ENCODE data around the gene PRPF8.
A peak's percentile ranks its signal among the peaks of the same experiment; 100 is the strongest.
"Not testable (repeated sequence)": the region's sequence is repeated elsewhere in the genome, so short reads cannot be mapped to it uniquely, and the experiment has no call there.

PRPF8 gene

DNA sequence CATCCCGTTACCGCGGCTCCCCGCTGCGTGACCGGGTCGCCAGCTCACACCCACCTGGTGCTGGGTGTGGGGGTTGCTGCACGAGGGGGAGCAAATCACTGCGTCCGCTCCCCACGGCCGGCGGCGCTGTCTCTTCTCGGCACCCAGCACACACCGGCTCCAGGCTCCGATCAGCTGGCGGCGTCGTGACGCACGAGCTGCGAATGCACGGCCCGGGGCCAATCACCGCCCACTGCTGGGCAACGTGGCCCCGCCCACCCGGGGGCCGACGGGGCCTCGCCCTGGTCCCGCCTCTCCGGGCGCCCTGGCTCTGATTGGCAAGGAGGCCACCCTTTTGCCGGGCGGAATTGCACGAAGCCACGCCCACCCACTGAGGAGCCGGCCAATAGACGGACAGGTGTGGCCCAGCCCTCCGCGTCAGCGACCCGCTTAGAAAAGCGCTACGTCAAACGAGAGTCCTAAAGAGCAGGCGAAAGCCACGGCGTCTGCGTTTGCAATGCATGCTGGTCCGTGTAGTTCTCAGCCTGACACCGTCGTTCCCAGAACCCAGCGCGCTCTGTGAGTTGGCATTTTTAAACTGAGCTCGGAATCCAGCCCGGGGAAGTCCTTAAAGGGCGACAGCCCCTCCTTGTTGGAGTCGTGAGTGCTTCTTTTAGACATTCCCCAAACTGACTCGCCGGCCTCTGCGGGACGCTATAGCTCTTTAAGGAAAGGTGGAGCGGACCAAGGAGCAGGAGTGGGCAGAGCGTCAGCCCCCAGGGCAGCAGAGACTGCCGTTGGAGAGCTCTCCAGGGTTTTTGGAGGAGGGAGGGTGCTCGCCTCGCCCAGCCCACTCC, 31.6 kb upstream of the PRPF8 start:
- peak; percentile 94 for DNase-seq

DNA sequence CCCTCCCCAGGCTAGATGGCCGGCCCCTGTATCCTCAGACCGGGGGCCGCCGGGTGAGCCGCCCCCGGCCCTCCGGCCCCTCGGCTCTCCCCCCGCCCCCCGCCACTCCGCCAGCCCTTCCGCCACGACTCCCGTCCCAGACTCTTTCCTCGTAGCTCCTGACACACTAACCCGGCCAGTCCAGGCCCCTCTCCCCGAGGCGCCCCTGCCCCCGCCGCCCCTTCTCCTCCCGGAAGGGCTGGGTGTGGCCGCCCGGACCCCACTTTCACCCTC, 31.1 kb upstream of the PRPF8 start:
- no peak for DNase-seq

DNA sequence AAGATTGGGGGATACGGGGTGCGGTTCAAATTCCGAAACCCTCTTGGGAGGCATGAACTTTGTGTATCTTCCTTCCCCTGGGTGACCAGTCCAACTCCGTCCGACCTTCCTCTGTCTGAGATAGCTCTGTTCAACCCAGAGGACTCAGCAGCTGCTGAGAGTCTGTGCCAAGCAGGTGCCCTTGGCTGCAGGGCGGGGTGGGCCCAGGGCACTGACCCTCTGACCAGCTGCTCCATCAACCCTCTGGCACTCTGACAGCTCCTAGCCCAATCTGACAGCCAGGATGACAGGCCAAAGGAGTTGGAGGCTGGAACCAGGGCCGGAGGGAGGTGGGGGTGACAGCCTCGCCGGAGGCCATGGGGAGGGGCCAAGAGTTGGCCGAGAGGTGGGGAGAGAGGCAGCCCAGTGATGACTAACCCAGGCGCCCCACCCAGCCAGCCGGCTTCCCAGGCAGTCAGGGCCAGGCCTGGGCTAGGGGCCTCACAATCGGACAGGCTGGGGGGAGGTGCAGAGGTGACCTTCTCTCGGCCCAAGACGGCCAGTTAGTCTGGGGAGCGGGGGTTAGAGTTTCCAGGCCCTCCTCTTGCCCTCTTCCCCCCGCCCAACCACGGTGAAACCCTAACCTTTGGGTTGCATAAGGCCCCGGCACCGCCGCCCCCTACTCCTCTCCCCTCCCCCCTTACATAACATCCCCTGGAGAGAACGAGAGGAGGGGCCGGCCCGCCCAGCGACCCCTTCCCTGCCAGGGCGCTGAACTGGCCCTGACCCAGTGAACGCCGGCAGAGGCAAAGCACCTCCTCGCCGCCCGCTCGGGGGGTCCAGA, 30.5 kb upstream of the PRPF8 start:
- DNase-seq: no peak

DNA sequence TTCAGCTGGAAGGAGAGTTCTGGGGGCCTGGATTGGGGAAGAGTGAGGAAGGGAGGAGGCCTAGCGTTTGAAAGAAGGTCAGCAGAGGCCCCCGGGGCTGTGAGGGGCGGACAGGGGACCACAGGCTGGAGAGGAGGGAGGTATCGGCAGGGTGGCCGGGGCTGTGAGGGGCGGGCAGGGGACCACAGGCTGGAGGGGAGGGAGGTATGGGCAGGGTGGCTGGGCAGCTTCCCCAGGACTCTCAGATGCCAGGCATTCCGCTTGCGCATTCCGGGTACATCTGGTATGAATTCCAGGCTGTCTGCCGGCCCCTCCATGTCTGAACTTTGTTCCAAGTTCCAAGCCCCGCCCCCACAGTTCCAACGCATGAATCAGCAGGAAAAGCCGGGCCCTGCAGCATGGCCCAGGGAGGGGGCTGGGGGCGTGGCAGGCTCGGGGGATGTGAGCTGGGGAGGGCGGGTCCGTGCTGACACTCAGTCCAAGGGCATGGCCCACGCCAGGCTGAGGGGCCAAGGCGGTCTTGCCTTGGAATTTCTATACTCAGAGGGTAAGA, 29.8 kb upstream of the PRPF8 start:
- DNase-seq: no peak

DNA sequence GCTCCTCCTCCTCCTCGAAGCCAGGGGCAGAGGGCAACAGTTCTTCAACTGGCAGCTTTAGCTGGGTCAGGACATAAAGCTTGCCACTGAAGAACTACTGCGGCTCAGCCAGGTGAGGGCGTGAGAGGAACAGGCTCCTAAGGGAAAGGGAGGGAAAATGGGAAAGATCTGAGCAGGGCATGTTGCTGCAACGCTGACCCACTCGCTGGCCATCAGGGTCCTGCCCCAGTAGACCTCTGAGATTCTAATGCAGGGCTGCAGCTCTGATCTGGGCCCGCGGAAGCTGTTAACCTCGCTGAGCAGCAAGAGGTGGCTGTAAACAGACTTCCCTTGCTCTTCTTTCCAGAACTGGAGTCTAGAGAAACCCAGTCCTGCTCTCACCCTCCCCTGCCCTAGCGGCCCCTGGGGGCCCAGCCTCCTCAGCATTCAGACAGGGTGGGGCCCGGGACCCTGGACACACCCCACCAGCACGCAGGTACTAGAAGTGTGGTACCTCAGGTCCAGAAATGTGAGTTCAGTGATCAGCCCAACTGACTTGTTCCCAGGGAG, 29.3 kb upstream of the PRPF8 start:
- no peak for DNase-seq

DNA sequence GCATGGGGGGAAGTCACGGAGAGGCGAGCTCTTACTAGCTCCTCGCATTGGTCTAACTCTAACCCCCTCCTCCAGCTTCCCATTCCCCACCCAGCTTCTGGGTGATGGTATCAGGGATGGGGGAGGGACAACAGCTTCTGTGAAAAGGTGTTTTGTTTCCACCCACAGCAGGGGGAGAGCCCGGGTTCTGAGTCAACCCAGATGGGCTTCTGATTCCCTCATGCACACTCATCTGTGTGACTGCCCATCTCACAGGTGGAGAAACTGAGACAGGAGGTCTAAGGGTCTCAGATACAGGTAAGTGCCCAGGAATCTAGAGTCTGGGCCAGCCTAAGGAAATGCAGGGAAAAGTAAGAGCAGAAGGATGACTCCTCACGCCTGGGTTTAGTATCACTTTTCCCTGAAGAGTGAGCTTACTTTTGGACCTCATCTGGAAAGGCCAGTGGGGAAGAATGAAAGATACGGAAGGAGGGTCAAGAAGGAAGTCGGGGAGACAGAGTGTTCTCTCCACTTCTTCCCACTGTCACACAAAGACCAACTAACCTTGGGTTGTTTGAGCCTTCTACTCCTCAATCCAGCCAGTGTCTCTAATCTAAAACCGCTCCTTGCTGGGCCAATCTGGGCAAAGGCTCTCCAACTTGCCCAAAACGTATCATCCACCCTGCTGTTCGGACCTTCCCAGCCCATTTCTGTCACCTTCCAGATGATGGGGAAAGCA, 28.7 kb upstream of the PRPF8 start:
- DNase-seq: no peak

DNA sequence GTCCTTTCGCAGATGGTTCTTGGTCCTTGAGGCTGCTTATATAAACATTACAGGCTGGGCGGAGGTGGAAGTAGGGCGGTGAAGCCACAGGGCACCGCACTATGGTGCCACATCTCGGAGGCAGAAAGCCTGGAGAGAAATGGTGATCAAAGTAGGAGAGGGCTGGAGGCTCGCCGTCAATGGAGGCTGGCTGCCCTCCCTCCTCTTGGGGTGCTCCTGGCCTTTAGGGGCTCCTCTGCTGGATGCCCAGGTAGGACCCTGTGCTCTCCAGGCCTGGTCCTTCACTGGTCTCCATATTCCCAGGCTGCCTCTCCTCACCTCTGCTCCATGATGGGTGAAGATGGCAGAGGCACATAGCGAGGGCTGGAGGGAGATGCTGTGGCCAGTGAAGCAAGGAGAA, 27.6 kb upstream of the PRPF8 start:
- no peak for DNase-seq

DNA sequence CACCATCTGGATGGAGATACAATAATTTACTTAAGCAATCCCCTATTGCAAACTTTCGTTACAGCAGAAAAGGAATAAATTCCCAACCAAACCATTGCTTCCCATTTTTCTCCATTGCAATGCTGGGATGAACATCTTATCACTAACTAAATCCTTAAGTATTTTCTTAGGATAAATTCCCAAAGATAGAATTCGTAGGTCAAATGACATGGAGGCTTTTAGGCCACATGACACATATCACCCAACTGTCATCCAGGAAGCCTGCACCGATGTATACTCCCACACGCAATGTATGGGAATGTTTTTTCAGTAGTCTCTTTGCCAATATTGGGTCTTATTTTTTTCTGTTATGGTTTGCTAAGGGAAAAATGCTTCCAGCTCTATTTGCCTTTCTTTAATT, 27.1 kb upstream of the PRPF8 start:
- DNase-seq: no peak

DNA sequence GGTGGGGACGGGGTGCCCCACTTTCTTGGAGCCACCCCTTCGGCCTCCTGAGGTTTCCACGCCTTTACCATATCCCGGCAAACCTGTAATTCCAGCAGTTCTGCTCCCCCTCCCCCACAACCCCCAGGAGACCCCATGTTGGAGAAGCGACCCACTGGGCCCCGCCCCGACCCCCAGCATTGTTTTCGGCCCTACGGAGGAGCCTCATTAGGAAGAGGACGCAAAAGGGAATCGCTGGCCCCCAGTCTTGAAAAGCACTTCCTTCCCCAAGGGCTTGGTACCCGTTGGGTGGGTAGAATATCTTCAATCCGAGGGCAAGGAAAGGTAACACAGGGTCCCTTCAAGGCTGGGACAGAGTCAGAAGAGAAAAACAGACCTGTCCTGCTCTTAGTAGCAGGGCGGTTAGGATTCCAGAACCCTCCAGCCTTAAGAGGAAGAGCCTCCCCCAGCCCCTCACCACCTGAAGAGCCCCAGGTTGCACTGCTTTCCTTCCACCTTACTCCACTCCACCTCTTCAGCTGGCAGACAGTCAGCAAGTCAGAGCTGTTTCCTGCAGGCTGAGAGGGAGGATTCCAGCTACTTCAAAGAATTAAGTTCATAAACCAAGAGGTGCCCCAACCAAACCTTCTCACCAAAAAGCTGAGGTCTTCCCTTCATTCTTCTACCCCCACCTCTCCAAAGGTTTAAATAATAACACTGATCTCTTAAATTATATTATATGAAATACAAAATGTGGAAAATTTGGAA, 26.3 kb upstream of the PRPF8 start:
- no peak for DNase-seq

DNA sequence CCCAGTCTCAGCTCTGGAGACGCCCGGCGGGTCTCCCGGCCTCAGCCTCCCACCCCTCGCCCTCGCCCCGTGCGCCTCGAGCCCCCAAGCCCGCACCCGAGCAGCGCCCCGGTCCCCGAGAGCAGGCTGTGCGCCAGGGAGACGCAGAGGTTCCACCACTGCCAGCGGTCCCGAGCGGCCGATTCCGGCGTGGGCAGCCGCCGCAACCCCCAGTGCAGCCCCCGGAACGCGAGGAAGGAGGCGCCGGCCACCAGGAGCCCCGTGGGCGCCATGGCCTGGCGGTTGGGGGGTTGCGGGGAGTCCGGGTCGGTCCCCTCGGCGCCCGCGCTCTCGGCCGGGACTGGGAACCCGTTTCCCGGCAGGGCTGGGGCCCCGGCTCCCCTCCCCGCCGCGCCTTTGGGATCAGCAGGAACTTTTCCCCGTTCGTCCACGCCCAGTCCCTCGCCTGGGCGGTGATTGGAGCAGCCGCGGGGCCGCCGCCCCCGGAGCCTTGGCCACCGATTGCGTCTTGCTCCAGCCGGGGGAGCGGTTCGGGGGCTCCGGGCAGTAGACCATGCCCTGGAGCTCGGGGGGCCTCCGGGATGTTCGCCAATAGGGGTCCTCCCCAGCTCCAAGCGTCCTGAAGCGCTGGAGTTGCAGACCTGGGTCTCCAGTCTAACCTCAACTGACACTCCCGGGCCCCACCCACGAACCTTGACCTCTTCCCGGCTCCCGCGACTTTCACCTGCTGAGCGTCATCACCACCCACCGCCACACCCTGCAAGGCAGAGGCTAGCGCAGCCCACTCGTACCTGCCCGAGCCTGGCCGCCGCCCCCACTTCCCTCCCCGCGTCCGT, 25.5 kb upstream of the PRPF8 start, which contains the start of gene TLCD2:
Gene TLCD2 (minus strand): TSS at position 407 of the 836 bp plus-strand sequence. CDS start 135 bp downstream, at position 272.
- no peak for DNase-seq

DNA sequence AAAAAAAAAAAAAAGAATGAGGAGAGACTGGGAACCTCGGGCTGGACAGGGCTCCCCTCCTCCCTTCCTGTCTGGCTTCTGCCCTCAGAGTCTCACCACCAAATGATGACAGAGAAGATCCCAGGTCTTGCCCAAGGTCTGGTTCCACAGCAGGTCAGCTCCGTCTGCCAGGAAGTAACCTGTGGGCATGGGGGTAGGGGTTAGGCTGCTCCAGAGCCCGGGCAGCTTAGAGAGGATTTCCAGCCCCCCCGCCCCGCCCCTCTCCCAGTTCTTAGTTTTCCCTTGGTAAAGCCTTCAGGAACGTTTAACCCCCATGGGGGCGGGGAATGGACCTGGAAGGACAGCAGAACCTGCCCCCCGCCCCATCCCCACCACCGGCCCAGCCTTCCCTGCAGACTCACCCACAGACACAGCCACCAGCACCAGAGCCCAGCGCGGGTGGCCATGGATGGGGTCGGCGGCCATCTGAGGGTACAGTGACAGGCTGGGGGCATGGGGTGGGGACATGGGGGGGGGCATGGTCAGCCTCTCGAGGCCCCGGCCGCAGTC, 24.8 kb upstream of the PRPF8 start:
- DNase-seq: no peak

DNA sequence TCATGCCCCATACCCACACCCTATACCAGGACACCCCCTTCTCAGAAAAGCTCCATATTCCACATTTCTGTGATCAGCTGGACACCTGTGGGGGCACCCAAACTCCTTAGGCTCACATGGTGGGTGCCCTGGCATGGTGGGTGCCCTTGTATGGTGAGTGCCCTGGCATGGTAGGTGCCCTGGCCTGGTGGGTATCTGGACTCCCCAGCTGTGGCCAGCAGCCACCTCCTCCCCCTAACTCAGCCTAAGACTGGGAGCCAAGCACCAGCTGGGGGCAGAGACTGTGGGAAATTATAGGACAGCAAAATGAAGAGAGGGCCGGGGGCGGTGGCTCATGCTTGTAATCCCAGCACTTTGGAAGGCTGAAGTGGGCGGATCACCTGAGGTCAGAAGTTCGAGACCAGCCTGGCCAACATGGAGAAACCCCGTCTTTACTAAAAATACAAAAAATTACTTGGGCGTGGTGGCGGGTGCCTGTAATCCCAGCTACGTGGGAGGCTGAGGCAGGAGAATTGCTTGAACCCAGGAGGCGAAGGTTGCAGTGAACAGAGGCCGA, 24.2 kb upstream of the PRPF8 start:
- DNase-seq: not testable (repeated sequence)

DNA sequence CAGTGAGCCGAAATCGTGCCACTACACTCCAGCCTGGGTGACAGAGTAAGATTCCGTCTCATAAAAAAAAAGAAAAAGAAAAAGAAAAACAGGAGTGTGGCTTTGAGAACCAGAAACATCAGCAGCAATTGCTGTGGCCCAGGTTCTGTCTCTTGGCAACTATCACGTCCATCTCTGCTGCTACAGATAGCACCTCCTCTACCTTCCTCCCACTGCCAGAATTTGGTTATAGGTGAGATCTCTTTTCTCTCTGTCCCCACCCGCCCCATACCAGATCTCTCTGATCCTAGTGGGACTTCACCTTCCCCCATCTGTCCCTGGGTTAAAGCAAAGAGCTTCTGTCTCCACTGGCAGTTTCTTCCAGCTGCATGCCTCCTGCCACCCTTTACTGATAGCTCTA, 22.4 kb upstream of the PRPF8 start:
- no peak for DNase-seq

DNA sequence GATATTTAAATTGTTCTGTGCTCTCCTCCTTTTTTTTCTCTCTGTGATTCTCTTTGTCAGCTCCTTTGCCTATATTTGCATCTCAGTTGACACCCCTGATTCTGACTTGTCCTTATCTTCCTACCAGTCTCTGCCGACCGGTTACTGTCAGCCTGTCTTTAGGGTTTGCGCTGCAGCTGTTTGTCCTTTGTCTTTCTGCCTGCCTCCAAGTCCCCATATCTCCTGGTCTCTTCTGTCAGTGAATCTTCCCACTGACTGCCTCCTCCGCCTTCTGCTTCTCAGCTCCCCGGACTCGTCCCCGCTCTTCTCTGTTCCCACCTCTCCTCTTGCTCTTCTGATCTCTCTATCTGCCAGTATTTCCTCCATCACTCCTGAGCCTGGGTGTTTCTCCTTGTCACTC, 20.3 kb upstream of the PRPF8 start:
- no peak for DNase-seq

DNA sequence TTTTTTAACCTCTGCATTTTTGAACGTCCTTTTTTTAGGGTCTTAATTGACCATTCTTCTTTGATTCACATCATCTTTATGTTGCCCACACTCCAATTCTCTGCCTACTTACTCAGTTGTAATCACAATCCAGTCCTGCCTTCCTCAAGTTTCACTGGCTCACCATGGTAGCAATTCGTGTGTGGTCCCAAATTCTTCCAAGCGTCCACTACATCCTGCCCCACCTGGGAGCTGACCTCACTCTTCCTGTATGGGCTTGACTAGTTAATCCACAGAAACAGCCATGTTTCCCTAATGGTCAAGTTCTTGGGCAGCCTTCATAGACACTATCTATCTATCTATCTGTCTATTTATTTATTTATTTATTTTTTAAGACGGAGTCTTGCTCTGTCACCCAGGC, 18.4 kb upstream of the PRPF8 start:
- no peak for DNase-seq

DNA sequence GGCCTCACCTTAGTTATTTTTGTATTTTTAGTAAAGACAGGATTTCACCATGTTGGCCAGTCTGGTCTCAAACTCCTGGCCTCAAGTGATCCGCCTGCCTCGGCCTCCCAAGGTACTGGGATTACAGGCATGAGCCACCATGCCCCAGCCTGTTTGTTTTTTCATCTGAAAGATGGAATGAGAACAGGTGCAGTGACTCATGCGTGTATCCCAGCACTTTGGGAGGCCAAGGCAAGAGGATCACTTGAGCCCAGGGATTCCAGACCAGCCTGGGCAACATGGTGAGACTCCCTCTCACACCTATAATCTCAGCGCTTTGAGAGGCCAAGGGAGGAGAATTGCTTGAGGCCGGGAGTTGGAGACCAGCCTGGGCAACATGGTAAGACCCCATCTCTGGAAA, 15.2 kb upstream of the PRPF8 start:
- not testable (repeated sequence) for DNase-seq

DNA sequence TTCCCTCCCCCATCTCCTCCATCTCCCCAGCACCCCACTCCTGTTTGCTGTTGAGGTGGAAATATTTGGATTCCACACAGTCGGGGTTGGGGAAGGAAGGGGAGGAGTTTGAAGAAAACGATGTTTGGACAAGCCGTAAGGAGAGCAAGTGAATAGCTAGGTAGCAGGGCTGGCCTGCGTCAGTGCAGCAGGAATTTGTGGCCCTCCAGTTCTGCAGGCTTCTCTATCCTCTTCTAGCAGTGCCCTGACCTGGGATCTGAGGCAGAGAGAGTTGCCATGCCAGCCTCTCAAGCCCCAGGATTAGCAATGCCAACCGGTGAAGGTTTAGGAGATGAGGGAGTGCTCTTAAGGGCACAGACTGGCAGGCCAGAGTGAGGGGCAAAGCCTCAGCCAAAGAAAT, 13.0 kb upstream of the PRPF8 start:
- DNase-seq: no peak

DNA sequence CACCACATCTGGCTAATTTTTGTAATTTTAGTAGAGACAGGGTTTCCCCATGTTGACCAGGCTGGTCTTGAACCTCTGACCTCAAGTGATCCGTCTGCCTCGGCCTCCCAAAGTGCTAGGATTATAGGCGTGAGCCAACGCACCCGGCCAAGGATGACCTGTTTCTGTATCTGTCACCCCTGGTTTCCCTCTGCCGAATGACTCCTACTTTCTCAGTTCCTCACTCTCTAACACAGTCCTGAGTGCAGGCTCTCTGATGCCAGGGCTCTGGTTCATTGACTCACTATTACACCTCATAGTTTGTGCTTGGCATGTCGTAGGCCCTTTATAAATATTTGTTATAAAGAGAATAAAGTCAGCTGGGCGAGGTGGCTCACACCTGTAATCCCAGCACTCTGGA, 10.7 kb upstream of the PRPF8 start:
- no peak for DNase-seq

DNA sequence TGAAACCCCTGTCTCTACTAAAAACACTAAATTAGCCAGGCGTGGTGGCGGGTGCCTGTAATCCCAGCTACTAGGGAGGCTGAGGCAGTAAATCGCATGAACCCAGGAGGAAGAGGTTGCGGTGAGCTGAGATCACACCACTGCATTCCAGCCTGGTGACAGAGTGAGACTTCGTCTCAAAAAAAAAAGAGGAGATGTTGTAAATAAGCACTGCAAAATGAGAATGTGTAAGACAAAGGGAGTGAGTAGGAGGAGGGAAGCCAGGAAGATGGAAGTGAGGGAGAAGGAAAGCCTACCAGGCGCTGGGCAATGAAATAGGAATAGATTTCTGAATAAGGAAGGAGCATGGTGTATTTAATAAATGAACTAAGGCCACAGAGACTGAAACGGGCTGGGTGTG, 8.7 kb upstream of the PRPF8 start:
- DNase-seq: no peak

DNA sequence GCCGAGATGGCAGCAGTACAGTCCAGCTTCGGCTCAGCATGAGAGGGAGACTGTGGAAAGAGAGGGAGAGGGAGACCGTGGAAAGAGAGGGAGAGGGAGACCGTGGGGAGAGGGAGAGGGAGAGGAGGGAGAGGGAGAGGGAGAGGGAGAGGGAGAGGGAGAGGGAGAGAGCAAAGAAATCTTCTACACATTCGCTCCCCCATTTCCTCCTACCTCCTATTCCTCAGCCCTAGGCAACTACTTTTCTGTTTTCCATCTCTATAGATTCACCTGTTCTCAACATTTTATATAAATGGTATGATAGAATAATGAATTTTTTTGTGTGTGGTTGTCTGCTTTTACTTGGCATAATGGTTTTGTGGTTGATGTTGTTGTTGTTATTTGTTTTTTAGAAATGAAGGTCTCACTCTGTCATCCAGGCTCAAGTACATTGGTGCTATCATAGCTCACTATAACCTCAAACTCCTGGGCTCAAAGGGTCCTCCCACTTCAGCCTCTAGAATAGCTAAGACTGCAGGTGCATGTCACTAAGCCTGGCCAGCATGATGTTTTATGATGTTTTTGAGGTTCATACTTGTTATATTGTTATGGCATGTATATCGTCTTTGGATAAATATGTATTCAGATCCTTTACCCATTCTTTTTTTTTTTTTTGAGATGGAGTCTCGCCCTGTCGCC, 6.0 kb upstream of the PRPF8 start:
- DNase-seq: no peak

Data from NCI-H1105 treated with DMSO at 0.1 percent for 48 hours (cell line).